HAP-1 (cell line): ENCODE data around the gene NR0B2.

ENCODE experiments used
- DNase-seq, 2 experiments: peaks; one replicate each; pipeline ENCODE4 v3.0.0-alpha.2; 2016 to 2020; ENCODE audit warnings: low spot score in 2 of 2
- H3K27me3 ChIP-seq: fragments of 250-450 bp; sonication (Bioruptor Pico); 2 replicates; pipeline ENCODE4 v1.5.1; 2020; ENCODE audit warnings: low read depth, mild to moderate bottlenecking, moderate library complexity
- H3K36me3 ChIP-seq: fragments of 250-450 bp; sonication (Bioruptor Pico); replicated peaks from 2 replicates; pipeline ENCODE4 v1.5.1; 2020; ENCODE audit warnings: mild to moderate bottlenecking
- H3K4me1 ChIP-seq: fragments of 250-450 bp; sonication (Bioruptor Pico); 2 replicates; pipeline ENCODE4 v1.5.1; 2020; ENCODE audit warnings: mild to moderate bottlenecking
- H3K4me3 ChIP-seq: fragments of 250-450 bp; sonication (Bioruptor Pico); 2 replicates; pipeline ENCODE4 v1.5.1; 2020; ENCODE audit warnings: mild to moderate bottlenecking, moderate library complexity
- H3K9me3 ChIP-seq: fragments of 250-450 bp; sonication (Bioruptor Pico); 2 replicates; pipeline ENCODE4 v1.5.1; 2020; ENCODE audit warnings: mild to moderate bottlenecking, moderate library complexity
- in situ Hi-C: fragments of 300-500 bp; cut with MboI; formaldehyde crosslinking; loops from 3 replicates; pipeline ENCODE4 v1.14.3; 2020; ENCODE audit warnings: low sequenced_read_pairs, inconsistent platforms, mixed read lengths

NR0B2 gene, protein sequence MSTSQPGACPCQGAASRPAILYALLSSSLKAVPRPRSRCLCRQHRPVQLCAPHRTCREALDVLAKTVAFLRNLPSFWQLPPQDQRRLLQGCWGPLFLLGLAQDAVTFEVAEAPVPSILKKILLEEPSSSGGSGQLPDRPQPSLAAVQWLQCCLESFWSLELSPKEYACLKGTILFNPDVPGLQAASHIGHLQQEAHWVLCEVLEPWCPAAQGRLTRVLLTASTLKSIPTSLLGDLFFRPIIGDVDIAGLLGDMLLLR

GRCh38 chr1:26913754-26914619 is at the start of gene NR0B2:
Gene NR0B2, minus strand, starts transcription at chr1:26913975. Its CDS starts 35 bp downstream, at chr1:26913940.
- no peak within 1 kb of the TSS for H3K4me3 ChIP-seq
- in situ Hi-C loops: no loop called here
- H3K36me3 ChIP-seq: no peaks in the 10 kb centered on the region
- no peaks in the 10 kb centered on the region for H3K9me3 ChIP-seq
- no peaks in the 10 kb centered on the region for H3K27me3 ChIP-seq
- H3K4me1 ChIP-seq: no peaks in the 10 kb centered on the region
- DNase-seq: no peak

DNA sequence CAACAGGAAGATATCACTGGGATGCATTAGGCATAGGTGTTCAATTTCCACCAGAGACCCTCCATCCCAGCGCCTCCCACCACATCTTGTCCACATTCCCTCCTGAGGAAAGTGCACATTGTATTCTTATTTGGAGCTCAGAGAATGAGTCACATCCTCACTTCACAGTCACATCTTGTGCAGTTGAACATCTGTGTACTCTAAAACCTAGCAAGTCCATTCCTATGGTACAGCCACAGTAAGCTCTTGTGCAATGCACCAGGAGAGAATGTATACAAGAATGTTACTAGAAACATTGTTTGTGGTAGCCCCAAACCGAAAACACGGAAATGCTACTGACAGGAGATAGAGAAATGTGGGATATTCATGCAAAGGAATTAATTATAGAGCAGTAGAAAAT is 48.1 kb upstream of the NR0B2 start:
- Histone ChIP-seq H3K4me1 (no peaks in the 10 kb centered on the region), H3K27me3 (peaks cover 41% of the 10 kb centered on the region), H3K36me3 (no peaks in the 10 kb centered on the region), H3K4me3 (no peak overlapping the region), H3K9me3 (no peaks in the 10 kb centered on the region)
- in situ Hi-C loops: no loop called here
- no peak for DNase-seq

- no peaks in the 10 kb centered on the region; the same call in 1 of the 2 replicates for H3K4me1 ChIP-seq
- in situ Hi-C loops: no loop called here
- no peaks in the 10 kb centered on the region for H3K9me3 ChIP-seq
- no peak for DNase-seq
- no peak overlapping the region for H3K4me3 ChIP-seq
- no peaks in the 10 kb centered on the region for H3K36me3 ChIP-seq
- peaks cover 46% of the 10 kb centered on the region for H3K27me3 ChIP-seq
Observed at GRCh38 chr1:26960625-26960966, 46.8 kb upstream of the NR0B2 start.

DNA sequence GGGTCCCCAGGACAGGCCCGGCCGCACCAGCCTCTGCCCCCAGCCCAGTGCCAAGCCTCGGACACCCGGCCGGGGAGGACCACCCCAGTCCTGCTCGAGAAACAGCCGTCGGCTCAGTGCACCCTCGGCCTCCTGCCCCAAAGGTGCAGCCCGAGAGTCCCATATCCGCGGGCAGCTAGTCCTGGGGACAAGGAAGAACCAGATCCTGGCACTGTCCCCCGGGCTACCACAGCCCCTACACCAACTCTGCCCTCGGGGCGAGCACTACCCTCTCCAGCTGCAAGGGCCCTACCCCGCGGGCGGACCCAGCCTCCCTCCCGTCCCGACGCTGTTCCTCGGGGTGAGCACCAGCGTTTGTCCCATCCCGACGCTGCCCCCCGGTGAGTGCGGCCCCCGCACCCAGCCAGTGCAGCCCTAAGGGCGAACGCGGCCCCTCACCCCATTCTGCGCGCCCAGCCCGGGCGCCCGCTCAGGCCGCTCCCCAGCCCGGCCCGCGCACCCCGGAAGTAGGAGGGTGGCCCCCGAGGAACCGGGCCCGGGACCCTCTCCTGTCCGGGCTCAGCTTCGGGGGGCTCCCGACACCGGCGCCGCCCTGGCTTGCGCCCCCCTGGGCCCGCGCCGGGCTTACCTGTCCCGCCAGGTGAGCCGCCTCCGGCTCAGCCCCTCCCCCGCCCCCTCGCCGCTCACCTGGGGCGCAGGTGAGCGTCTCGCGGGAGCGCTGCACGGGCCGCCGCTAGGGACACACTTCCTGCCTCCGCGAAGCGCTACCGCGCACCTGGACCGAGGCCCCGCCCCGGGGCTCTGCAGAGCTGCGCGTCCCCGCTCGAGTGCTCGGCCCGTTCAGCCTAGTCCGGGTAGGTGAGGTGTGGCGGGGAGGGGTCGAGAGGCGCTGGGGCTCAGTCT is 46.2 kb upstream of the NR0B2 start, which contains the start of gene KDF1:
Gene KDF1, minus strand, starts transcription at position 747 of the 903 bp plus-strand sequence. CDS start 8,088 bp downstream, outside the sequence.
- no peak for DNase-seq
- Histone ChIP-seq H3K36me3 (no peaks in the 10 kb centered on the region), H3K4me1 (no peaks in the 10 kb centered on the region; the same call in 1 of the 2 replicates), H3K27me3 (peaks cover 50% of the 10 kb centered on the region), H3K9me3 (no peaks in the 10 kb centered on the region), H3K4me3 (no peak within 1 kb of the TSS)
- in situ Hi-C loops: no loop called here

DNA sequence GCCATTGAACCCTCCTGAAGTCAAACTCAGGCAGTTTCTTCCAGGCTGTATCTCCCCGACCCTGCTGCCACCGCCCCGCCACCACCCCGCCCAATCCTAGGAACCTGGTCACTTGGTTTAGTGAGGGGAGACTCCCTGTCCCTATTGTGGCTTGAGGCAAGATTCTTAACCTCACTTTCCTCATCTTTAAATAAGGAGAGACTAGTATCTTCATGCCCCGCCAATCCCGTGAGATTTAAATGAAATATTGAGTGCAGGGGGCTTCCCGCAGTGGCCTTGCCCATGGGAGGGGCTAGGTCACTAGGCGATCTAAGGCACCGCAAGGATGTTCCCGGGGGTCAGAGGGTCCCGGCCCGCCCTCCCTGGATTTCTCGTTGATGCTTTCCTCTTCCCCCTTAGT is 45.5 kb upstream of the NR0B2 start:
- Histone ChIP-seq H3K27me3 (peaks cover 51% of the 10 kb centered on the region), H3K4me3 (no peak overlapping the region), H3K9me3 (no peaks in the 10 kb centered on the region), H3K4me1 (no peaks in the 10 kb centered on the region; the same call in 1 of the 2 replicates), H3K36me3 (no peaks in the 10 kb centered on the region)
- in situ Hi-C loops: no loop called here
- DNase-seq: no peak

DNA sequence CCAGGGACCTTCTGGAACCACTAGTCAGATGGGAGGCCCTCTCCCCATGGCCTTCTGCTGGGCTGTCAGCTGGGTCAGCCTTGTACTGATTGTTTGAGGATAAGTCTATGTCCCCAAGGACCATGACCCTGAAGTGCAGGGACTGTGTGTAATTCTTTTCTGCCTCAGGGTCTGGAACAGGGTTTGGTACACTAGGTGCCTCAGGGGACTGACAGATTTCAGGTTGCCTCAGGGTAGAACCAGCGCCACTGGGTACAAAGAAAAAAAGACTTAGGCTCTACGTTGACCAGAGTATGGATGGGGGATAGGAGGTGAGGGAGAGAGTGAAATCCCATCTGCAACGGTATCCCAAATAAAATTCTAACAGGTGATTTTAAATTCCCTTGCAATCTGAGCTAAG is 43.5 kb upstream of the NR0B2 start:
- Histone ChIP-seq H3K4me3 (no peak overlapping the region), H3K36me3 (no peaks in the 10 kb centered on the region), H3K9me3 (no peaks in the 10 kb centered on the region), H3K27me3 (peaks cover 50% of the 10 kb centered on the region), H3K4me1 (no peaks in the 10 kb centered on the region; the same call in 1 of the 2 replicates)
- DNase-seq: no peak
- in situ Hi-C loops: no loop called here

DNA sequence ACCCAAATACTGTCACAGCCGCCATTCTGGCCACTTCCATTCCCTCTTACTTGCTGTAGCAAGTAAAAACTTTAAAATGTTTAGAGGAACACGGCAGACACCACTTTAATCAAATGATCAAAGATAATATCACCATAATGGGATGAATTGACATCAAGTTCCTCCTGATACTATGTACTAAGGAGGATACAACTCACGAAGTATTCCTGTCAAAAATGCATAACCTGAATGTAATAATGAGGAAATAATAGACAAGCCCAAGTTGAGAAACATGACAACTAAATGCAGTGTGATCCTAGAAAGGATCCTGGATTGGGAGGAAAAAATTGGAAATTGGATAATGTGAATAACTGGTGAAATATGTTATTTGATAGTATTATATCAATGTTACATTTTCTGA is 42.5 kb upstream of the NR0B2 start:
- Histone ChIP-seq H3K4me3 (no peak overlapping the region), H3K27me3 (peaks cover 40% of the 10 kb centered on the region), H3K36me3 (no peaks in the 10 kb centered on the region), H3K9me3 (no peaks in the 10 kb centered on the region), H3K4me1 (no peaks in the 10 kb centered on the region; the same call in 1 of the 2 replicates)
- no peak for DNase-seq
- in situ Hi-C loops: no loop called here

- in situ Hi-C loops: no loop called here
- DNase-seq: no peak
- H3K36me3 ChIP-seq: no peaks in the 10 kb centered on the region
- no peaks in the 10 kb centered on the region for H3K9me3 ChIP-seq
- no peaks in the 10 kb centered on the region; the same call in 1 of the 2 replicates for H3K4me1 ChIP-seq
- no peak overlapping the region for H3K4me3 ChIP-seq
- H3K27me3 ChIP-seq: peaks cover 11% of the 10 kb centered on the region
Observed at GRCh38 chr1:26953374-26953773, 39.6 kb upstream of the NR0B2 start.

DNA sequence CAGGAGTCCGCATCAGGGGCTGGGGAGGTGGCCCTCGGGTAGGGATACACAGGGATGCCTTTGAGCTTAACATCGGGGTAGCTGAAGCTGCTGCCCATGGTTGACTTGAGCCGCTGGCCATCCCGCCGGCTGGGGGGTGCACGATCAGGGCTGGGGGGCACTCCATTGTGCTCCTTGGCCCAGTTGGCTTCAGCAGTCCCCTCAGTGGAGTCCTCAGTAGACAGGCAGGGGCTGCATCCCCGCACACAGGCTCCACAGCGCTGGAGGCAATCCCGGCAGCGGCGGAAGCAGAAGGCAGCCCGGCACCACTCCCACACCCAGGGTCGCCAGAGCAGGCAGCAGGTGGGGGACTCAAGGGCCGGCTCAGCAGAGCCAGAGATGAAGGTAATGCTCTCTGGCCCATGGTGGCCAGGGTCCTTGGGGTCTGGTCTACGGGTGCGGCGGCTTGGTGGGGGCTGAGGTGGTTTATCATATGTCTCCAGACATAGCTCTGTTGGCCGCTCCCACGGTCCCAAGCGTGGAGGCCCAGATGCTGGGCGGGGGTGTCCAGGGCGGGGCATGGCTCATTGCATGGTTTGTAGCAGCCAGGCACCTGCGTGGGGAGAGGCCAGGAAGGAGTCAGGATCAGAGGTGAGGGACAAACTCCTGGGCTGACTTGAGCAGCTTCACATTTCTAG is 38.2 kb upstream of the NR0B2 start:
- H3K27me3 ChIP-seq: peaks cover 11% of the 10 kb centered on the region
- DNase-seq: no peak
- H3K9me3 ChIP-seq: no peaks in the 10 kb centered on the region
- peaks cover under 1% of the 10 kb centered on the region; the same call in 1 of the 2 replicates for H3K36me3 ChIP-seq
- no peaks in the 10 kb centered on the region; the same call in 1 of the 2 replicates for H3K4me1 ChIP-seq
- no peak overlapping the region for H3K4me3 ChIP-seq
- in situ Hi-C loops: no loop called here

DNA sequence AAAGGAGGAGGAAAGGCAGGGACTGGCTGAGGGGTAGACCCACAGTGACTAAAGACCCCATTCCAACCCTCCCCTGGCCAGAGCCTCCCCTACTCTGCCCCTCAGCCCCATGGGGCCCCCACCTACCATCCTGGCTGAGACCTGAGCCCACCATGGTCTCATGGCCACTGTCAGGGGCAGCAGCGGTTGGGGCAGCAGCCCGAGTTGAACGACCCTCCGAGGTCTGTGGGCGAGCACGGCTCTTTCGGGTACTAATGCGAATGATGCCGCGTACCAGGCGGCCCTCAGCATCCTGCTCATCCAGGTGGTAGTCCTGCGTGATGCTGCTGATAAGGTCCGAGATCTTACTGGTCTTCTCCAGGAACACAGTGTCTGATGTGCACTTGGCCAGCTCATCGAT is 37.4 kb upstream of the NR0B2 start:
- Histone ChIP-seq H3K9me3 (no peaks in the 10 kb centered on the region), H3K4me3 (no peak overlapping the region), H3K4me1 (no peaks in the 10 kb centered on the region; the same call in 1 of the 2 replicates), H3K36me3 (peaks cover 8% of the 10 kb centered on the region), H3K27me3 (peaks cover 9% of the 10 kb centered on the region)
- in situ Hi-C loops: no loop called here
- DNase-seq: no peak

- Histone ChIP-seq H3K9me3 (no peaks in the 10 kb centered on the region), H3K4me3 (no peak overlapping the region), H3K36me3 (peaks cover 14% of the 10 kb centered on the region), H3K4me1 (no peaks in the 10 kb centered on the region), H3K27me3 (peaks cover 5% of the 10 kb centered on the region; the same call in 1 of the 2 replicates)
- DNase-seq: no peak
- in situ Hi-C loops: no loop called here
Observed at GRCh38 chr1:26950602-26951001, 36.8 kb upstream of the NR0B2 start.

DNA sequence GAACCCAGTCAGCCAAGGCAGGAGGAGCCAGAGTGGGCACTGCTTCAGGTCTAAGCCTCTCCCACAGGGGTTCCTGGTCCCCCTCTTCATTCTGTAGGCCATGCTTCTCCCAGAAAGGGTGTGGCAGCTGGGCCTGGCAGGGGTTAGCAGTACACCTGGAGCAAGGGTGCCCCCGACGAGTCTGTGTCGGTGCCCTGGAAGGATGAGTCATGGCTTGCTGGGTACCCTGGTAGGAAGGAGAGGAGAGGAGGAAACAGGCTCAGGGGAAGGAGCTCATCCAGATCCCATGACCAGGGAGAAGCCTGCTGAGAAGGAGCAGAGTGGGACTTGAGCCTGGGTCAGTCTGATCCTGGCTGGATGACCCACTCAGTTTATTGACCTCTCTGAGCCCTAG is 36.1 kb upstream of the NR0B2 start:
- DNase-seq: no peak
- in situ Hi-C loops: no loop called here

More for the DNA sequence above, 36.1 kb upstream of the NR0B2 start:
- Histone ChIP-seq H3K36me3 (peaks cover 21% of the 10 kb centered on the region), H3K4me3 (no peak overlapping the region), H3K4me1 (no peaks in the 10 kb centered on the region), H3K9me3 (no peaks in the 10 kb centered on the region), H3K27me3 (peaks cover under 1% of the 10 kb centered on the region; the same call in 1 of the 2 replicates)
